Left lobe of liver (tissue), 2 donors: ENCODE measurements around the gene HARS1. TPM values are rescaled to one million over a fixed set of nuclear protein-coding genes. Genes with fewer than 3 reads are reported as not detected.
"Not testable (repeated sequence)": the region's sequence is repeated elsewhere in the genome, so short reads cannot be mapped to it uniquely, and the experiment has no call there.

Source experiments
- ATAC-seq: fragments of 200-7000 bp; cut with Tn5 transposase; one replicate; pipeline ENCODE4 v1.9.1; 2020; ENCODE audit warnings: mild to moderate bottlenecking, moderate library complexity
- DNase-seq: peaks from one replicate; pipeline ENCODE4 v3.0.0-alpha.2; 2020; ENCODE audit warnings: low spot score
- total RNA-seq: library from RNA; stranded (reverse); gene quantifications from one replicate; pipeline ENCODE4 v1.2.1, GENCODE V29; 2021
- donor health status: DM: no; HTN: no; CAD: no; lungs with moderate emphysema.
- donor health status: DM: no; HTN: yes; CAD: no.

Gene HARS1
- total RNA-seq, 1 donor from 2014 or later: 48.9 TPM

DNA sequence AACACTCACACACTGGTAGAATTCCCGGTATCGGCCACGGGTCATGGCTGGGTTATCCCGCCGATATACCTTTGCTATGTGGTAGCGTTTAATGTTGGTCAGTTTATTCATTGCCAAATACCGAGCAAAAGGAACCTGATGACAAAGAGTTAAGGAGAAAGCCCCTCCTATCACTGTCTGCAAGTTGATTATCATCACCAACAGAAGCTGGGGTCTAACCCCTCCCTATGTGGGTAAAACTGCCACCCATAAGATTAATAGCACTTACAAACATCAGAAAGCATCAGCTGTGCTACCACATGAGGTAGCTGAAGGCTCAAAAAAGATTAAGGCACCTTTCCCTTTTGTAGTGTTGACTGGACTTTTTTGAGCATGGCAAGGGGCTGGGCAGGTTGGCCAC lies 12.2 kb downstream of the HARS1 start:
- no peak for DNase-seq
- ATAC-seq: no peak

DNA sequence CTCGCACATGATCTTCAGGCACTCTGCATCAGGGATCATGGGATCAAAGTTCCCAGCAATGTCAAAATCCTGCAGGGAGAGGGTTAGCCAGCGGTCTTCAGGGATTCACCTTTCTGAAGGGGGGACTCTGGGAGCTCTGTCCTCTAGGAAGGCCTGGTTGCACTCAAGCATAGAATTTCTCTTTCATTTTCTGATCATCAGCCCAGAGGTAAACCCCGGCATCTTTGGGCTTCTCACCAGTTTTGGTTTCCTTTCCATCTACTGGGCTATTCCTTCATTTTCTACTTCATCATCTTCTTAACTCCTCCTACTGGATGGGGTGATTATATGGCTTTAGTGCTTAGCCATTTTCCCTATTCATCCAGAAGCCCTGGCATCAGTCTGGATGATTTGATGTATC lies 13.2 kb downstream of the HARS1 start:
- no peak for ATAC-seq
- no peak for DNase-seq

DNA sequence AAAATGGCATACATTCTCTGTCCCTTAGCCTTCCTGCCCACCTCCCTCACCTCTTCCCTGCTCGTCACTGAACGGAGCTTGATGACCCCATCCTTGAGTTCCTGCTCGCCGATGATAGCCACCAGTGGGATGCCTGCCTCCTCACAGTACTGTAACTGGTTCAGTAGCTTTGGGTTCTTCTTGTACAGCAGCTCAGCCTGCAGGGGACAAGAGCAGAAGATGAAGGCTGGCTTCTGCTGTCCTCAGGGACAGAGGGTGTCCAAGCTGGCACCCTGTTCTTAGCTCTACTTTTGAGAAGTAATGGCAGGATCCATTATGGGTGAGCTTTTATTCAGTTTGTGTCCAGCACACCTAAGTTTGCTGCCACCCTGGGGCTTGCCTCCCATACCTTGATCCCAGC lies 16.5 kb downstream of the HARS1 start:
- no peak for DNase-seq
- ATAC-seq: no peak

DNA sequence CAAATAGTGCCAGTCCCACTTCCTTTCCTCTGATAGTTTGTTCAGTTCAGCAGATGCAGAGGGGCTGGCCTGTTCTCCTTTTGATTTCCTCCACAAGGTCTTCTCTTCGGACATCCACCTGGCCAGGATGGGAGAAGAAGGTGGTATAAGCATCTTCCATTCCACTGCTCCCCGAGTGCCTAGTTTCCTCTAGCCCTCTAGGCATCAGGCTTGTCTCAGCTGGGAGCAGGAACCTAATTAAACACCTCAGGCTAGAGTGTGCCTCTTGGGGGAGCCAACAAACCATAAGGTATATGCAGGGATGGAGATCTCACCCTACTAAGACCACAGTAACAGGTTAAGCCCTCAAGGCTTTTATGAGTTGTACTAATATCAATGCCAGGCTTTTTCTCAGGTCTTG lies 17.0 kb downstream of the HARS1 start:
- ATAC-seq (no peak), DNase-seq (no peak)

DNA sequence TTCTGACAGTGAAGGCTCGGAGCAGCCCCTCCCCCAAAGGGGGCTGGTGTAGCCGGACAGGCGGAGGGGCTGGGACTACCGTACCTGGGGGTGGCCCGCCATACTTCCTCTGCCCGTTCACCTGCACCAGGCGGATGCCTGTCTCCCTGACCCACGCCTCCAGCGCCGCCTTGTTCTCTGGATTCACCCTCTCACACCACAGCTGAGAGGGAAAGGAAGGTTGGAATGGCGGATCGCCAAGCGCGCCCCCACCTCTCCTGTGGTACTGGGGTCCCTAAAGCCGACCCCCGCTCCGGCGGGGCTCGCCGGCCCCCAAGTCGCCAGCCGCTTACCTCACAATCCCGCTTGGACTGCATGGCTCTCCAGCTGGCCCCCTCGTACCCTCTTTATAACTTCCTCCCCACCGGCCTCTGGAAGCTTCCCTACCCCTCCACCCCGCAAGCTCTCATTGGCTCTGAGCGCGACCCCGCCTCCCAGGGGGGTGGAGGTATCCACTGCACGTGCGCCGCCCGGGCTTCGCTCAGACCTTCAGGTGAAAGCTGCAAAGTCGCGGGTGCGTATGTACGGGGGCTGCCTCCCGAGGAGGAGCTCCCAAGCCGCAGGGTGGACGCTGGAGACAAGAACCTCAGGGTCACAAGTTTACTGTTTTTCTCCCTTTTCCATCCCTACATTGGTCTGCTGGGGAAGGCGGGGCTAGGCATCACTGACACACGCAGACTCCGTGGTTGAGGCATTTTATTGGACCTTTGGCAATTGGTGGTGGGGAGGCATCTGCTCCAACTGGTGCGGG lies 17.8 kb downstream of the HARS1 start, which contains the start of gene DND1:
TSS of gene DND1 (minus strand) at position 390 of the 790 bp plus-strand sequence. CDS start at position 356, 34 bp downstream.
- ATAC-seq (no peak), DNase-seq (no peak)

DNA sequence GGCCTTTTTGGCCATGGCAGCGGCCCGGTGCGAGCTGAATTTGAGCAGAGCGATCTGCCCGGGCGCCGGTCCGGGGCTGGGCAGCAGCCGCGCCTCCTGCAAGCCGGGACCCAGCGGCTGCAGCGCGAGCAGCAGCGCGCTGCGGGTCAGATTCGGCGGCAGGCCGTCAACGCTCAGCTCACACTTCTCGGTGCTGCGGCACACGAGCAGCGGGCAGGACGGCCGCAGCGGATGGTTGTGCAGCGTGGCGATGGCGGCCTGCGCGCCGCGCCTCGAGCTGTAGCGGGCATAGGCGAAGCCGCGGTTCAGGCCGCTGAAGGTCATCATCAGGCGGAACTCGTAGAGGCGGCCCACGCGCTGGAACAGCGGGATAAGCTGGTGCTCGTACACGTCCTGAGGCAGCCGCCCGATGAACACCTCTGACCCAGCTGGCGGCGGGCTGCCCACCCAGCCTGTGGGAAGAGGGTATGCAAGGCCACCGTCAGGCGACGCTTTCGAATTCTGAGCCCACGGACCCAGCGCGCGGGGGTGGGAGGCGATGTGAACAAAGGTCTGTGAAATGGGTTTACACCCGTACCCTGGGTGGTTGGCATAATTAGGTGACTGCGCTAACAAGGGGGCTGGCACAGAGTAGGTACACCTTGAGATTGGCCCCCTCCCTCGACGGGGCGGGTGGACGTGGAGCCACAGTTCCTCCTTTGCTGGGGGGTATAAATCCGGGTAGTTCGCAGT lies 18.5 kb downstream of the HARS1 start:
- ATAC-seq (peak; percentile 34), DNase-seq (no peak)

DNA sequence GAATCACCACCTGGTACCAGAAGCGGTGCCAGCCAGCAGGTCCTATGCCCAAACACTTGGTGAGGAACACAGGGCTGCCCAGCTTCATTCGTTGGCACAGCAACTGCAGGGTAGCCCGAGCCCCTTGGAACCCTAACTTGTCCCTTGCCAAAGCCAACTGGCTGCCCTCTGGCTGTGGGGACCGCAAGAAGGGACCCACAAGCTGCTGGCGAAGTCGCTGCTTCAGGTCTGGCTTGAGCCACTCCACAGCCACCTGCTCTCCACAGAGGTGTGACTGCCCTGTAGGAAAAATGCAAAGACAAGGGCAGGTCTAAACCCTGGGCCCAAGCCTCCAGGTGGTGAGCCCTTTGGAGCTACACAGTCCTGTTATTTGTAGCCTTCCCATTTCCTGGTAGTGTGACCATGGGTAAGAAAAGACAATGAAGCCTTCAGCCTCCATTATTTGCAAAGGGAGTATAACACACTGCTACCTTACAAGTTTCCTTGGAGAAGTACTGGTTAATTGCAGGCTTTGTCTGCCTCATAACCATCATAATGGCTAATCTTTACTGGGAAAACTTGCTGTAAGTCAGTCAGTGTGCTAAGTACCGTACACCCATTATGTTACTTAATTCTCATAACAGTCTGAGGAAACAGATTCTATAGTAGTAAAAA lies 19.6 kb downstream of the HARS1 start:
- no peak for DNase-seq
- ATAC-seq: no peak

DNA sequence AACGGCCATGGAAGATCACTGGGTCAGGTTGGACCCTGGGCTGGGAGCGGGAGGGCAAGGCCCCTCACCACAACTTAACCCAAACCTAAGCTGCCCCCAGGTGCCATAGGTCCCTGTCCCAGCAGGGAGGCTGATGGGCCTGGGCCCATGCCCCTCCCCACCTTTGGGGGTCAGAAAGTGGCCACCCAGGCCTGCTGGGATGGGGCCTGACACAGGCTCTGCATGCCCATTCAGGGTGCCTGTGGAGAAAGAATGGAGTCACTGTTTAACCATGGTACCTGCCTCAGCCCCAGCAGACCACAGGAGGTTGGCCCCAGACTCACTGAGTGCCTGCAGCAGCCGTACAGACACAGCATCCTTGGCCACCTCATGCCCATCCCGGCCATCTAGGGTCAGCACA lies 20.1 kb downstream of the HARS1 start:
- DNase-seq: not testable (repeated sequence)
- ATAC-seq: peak; percentile 9

DNA sequence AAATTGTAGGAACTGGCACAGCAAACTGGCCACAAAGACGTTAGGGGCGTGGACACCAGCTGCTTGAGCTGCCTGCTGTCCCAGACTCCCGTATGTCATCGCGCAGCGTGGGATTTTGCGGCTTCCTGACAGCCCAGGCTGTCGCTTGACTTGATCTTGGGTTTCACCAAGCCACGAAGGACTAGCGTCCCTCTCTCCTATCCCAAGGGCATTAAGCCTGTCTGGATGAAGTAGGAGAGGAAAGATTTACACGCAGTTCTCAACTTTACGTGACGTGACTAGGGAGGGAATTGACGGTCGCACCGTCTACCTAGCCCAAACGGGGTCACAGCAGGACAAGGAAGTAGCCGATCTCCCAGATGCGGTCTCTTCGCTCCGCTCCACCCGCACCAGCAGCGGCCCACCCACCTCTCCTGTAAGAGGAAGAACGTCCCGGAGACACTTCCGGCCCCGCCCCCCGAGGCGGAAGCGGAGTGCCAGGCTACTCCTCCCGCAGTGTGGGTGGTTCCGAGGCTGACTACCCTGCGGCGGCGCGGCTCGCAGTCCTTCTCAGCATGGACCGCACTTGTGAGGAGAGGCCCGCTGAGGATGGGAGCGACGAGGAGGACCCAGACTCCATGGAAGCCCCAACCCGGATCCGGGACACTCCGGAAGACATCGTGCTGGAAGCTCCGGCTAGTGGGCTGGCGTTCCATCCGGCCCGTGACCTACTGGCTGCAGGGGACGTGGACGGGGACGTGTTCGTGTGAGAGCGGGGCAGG lies 26.6 kb downstream of the HARS1 start, which contains the start of gene WDR55:
TSS of gene WDR55 (plus strand) at position 546 of the 761 bp plus-strand sequence. CDS start at position 555, 9 bp downstream.
- ATAC-seq (peak; percentile 98), DNase-seq (peak; percentile 96)

DNA sequence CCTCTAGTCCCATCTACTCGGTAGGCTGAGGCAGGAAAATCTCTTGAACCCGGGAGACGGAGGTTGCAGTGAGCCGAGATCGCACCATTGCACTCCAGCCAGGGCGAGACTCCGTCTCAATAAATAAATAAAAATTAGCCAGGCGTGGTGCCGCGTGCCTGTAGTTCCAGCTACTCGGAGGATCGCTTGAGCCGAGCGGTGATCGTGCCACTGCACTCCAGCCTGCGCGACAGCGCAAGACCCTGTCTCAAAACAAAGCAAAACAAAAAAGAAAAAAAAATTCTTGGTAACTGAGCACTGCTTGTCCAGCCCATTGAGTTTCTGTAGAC lies 27.2 kb downstream of the HARS1 start:
- DNase-seq: no peak

DNA sequence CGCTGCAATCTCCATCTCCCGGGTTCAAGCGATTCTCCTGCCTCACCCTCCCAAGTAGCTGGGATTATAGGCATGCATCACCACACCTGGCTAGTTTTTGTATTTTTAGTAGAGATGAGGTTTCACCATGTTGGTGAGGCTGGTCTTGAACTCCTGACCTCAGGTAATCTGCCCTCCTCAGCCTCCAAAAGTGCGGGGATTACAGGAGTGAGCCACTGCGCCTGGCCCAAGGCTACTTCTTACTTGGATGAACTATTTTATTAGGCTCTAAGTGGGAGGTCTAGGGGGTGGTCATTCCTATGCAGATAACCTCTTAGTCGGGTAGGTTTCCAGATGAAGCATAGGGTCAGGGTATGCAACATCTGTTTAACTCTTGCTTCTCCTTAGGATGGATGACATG lies 30.8 kb downstream of the HARS1 start:
- not testable (repeated sequence) for DNase-seq

More for the DNA sequence above, 27.2 kb downstream of the HARS1 start:
- ATAC-seq: peak; percentile 35

DNA sequence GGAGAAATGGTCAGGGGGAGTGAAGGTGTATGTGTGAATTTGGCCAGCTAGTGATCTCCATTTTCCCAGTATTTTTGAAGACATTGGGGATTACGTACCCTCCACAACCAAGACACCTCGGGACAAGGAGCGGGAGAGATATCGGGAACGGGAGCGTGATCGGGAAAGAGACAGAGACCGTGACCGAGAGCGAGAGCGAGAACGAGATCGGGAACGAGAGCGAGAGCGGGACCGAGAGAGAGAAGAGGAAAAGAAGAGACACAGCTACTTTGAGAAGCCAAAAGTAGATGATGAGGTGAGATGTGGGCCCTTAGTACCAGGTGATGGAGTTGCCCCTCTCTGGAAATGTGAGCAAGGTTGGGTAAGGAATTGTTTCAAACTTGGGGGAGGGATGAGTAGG lies 32.3 kb downstream of the HARS1 start:
- ATAC-seq (no peak), DNase-seq (no peak)

More for the DNA sequence above, 30.8 kb downstream of the HARS1 start:
- ATAC-seq: not testable (repeated sequence)

DNA sequence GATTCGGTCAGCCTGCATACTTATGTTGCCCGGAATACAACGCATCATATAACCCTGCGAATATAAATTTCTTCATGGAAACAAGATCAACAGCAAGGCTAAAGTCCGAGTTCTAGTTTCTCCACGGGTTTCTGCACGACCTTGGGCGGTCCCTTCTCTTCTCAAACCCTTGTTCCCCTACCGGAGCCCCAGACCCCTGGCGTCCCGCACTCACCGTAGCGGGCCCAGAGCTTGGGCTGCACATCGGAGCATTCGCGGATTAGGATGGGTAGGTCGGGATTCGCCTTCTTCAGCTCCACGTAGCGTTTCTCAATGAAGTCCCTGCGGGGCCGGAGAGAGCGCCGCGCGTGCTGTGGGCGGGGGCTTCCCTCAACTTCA lies 44.1 kb downstream of the HARS1 start:
- DNase-seq: no peak
- ATAC-seq: peak; percentile 14

DNA sequence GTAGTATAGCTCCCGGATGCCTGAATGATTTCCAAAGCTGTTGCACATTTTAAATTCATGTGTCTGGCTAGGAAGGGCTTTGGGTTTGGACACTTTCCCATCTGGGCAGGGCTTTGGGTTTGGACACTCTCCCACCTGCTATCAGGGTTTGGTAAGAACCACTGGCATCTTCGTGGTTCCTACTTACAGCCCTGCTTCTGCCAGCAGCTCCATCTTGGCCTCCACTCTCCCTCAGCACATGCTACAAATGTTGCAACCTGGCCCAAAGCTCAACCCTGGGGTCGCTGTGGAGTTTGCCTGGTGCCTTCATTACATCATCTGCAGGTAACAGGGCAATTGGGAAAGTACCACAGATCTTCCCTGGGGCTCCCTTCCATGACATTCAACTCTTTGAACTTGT lies 48.5 kb downstream of the HARS1 start:
- DNase-seq: peak; percentile 78
- ATAC-seq: peak; percentile 6

DNA sequence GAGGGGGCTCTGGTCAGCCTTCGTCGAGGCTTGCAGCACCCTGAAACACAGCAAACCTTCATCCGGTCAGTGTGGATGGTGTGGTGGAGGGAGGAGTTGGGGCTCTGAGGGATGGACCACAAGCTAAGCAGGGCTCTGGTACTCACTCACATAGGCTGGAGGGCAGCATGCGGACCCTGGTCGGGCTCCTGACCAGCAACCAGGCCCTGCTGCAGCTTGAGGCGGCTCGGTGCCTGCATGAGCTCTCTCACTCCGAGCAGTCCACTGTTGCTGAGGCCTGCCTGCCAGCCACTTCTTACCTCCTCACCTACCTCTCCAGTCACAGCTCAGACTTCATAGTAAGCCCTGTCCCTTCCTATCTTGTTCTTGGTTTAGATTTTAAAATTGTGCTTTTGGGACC lies 49.5 kb downstream of the HARS1 start:
- ATAC-seq: no peak
- no peak for DNase-seq

DNA sequence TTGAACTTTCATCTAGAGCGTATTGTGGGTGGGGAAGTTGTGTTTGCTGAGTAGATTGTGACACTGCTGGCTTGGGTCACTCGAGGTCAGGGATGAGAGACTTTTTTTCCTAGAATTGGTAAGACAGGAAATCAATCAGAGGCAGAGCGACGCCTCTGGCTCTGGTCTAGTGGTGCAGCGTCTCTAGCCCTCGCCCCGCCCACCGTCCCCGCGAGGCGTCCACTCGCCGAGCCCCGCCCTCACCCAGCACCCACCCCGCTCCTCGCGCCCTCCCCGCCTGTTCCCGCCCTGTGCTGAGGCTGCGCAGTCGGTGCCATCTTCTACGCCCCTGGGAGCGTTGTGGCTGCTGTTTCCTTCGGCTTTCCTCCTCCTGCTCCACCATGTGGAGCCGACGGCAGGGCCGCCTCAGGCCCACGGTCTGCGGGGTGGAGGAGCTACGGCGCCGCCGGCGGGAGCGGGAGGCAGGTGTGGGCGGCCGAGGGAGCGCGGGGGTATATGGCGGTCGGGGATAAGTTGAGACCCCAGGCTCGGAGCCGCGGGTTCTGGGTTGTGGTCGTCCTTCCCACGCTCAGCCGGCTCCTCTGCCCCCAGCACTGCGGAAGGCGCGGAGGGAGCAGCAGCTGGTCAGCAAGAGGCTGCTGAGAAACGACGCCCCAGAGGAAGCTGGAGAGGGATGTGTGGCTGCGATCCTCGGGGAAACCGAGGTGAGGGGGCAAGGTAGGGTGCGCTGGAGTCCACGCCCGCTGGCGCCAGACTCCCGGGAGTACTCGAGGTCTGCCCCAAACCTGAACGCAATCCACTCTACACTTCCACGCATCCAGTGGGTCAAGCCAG lies 51.8 kb downstream of the HARS1 start, which contains the start of gene TMCO6:
TSS of gene TMCO6 (plus strand) at position 304 of the 834 bp plus-strand sequence. CDS start at position 381, 77 bp downstream.
- ATAC-seq (peak; percentile 91), DNase-seq (peak; percentile 98)

DNA sequence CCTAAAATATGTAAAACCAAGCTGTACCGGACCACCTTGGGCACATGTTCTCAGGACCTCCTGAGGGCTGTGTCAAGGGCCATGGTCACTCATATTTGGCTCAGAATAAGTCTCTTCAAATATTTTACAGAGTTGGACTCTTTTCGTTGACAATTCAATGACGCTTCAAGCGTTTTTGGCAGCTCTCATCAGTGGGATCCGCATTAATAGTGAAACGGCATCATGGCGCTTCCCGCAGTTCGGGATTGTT lies 52.3 kb downstream of the HARS1 start:
- not testable (repeated sequence) for ATAC-seq, DNase-seq

DNA sequence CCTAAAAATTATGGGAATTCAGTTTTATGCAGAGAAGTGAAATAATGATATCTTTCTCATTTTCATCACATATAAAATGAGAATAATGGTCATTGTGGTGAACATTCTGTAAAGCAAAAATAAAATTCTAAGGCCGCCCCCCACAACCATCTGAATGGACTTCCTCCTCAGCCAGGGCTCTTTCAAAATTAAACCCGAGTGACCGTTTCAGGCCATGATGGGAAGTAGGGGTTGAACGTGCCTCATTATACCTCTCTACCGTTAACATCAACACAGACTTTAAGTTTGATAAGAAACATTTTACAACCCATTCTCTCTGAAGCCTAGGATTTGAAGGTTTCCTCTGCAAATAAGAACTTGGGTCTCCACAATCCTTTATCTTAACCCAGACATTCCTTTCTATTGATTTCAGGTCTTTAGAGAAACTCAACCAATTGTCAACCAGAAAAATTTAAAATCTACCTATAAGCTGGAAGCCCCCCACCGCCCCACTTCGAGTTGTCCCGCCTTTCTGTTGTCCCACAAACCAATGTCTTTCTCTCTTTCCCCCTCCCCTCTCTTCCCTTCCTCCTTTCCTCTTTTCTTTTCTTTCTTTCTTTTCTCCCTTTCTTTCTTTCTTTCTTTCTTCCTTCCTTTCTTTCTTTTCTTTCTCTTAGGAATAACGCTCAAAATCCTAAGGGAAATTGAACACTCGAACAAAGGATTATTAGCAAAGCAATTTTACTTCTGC lies 53.6 kb downstream of the HARS1 start:
- ATAC-seq (no peak), DNase-seq (no peak)
